ENCODE measurements around the gene PTPRU. TPM values are rescaled to one million over a fixed set of nuclear protein-coding genes. Genes with fewer than 3 reads are reported as not detected.

Gene PTPRU
- polyA plus RNA-seq, 2 of the 4 experiments (the other 2 are of a cell fraction) = 5.7 to 6.1 TPM

DNA sequence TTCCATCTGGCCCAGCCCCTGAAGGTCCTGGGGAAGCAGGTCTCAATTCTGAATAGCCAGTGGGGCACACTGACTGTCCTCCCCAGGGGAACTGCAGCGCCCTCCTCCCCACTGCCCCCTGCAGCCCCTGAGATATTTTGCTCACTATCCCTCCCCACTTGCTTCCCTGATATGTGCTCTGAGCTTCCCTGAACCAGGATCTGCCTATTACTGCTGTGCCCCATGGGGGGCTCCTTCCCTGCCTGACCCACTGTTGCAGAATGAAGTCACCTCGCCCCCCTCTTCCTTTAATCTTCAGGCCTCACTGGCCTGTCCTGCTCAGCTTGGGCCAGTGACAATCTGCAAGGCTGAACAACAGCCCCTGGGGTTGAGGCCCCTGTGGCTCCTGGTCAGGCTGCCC lies 89.8 kb downstream of the PTPRU start:
- Histone ChIP-seq H3K4me1 (no peaks in the 10 kb centered on the region), H3K9me3 (no peaks in the 10 kb centered on the region), H3K4me3 (no peak overlapping the region), H3K4me2 (no peak overlapping the region), H3K27ac (no peak overlapping the region)
- POLR2A ChIA-PET = no interaction called here
- TF ChIP-seq CBX8 (IDR thresholded peaks at IDR 0.05) (no peak), ZFP36 (IDR thresholded peaks at IDR 0.05; ENCODE audit: borderline replicate concordance, partially characterized antibody) (no peak), PHF8 (IDR thresholded peaks at IDR 0.05; ENCODE audit: borderline replicate concordance, low read depth) (no peak), TP53 (CRISPR knock-in tag; IDR thresholded peaks at IDR 0.05) (no peak), SMC3 (IDR thresholded peaks at IDR 0.05) (no peak), MAZ (IDR thresholded peaks at IDR 0.05; ENCODE audit: borderline replicate concordance, low read depth, low read length) (no peak), JUN (IDR thresholded peaks at IDR 0.05) (no peak)
- ATAC-seq (no peak), FAIRE-seq (no peak), DNase-seq (ENCODE audit: low read depth in 1 of 2, low spot score in 1 of 2) (no peak)
- CTCF ChIA-PET = no interaction called here
- WGBS (ENCODE audit: missing lambda C conversion rate) = no CpG with 5 or more reads among the region's 2 CpGs

DNA sequence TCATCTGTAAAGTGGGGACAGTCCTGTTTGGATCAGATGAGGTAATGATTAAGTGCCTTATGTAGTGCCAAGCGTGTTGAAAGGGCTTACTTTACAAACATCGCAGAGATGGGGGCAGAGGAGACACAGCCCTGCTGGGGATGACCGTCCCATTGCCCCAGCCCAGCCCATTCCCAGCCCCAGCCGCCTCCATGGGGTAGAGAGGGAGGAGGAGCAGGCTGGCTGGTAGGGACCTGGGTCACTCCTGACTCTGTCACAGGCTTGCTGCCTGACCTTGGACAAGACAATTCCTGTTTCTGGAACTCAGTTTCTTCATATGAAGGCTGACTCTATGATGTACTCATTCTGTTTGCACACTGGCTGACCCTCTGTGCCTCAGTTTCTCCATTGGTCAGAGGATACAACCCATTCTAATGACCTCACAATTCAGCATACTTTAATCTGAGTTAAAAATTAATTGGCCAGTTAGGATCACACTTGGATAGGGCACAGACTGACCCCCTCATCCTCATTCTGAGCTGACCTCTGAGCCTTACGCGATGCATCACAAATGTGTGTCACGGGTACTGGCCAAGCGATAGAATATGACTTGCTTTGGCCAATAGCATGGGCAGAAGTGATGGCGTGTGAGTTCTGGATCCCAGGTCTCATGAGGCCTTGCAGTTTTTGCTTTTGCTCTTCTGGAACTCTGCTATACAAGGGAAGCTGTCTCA lies 91.1 kb downstream of the PTPRU start:
- no peak for ATAC-seq
- CTCF ChIA-PET = interaction anchor here (0.7 kb wide), 1 partner anchor 270 kb away, joined by 5 read pairs; no protein-coding TSS in a partner anchor
- H3K9me3 ChIP-seq = no peaks in the 10 kb centered on the region
- H3K4me1 ChIP-seq = no peaks in the 10 kb centered on the region
- FAIRE-seq = no peak
- no peak overlapping the region for H3K4me3 ChIP-seq
- no peak for DNase-seq (ENCODE audit: low read depth in 1 of 2, low spot score in 1 of 2)
- H3K4me2 ChIP-seq = no peak overlapping the region
- POLR2A ChIA-PET = no interaction called here
- 92% methylated on average over 8 of the region's 9 CpGs for WGBS (ENCODE audit: missing lambda C conversion rate)
- H3K27ac ChIP-seq = no peak overlapping the region
- no peak for TF ChIP-seq ZNF302 (CRISPR knock-in tag; IDR thresholded peaks at IDR 0.05)
- no peak for TF ChIP-seq MAX (IDR thresholded peaks at IDR 0.05)
- TF ChIP-seq REST (IDR thresholded peaks at IDR 0.05) = no peak
- no peak for TF ChIP-seq JUNB (IDR thresholded peaks at IDR 0.05)
- no peak for TF ChIP-seq BCL3 (IDR thresholded peaks at IDR 0.05)
- no peak for TF ChIP-seq POLR2AphosphoS2 (conservative IDR thresholded peaks at IDR 0.05; ENCODE audit: low read length)
- no peak for TF ChIP-seq SMC3 (IDR thresholded peaks at IDR 0.05)

GRCh38 chr1:29329022-29329775 lies 92.9 kb downstream of the PTPRU start:
- POLR2A ChIA-PET = no interaction called here
- 73% methylated on average over 9 of the region's 9 CpGs for WGBS (ENCODE audit: missing lambda C conversion rate)
- Histone ChIP-seq H3K9me3 (no peaks in the 10 kb centered on the region), H3K27ac (no peak overlapping the region), H3K4me2 (no peak overlapping the region), H3K4me1 (no peaks in the 10 kb centered on the region), H3K4me3 (no peak overlapping the region)
- TF ChIP-seq ZSCAN20 (CRISPR knock-in tag; IDR thresholded peaks at IDR 0.05) (no peak), SMC3 (IDR thresholded peaks at IDR 0.05) (no peak), JUN (IDR thresholded peaks at IDR 0.05) (no peak), BHLHE40 (IDR thresholded peaks at IDR 0.05; ENCODE audit: low read depth, low read length) (no peak), JUNB (IDR thresholded peaks at IDR 0.05) (no peak), MAX (IDR thresholded peaks at IDR 0.05) (no peak), ELK1 (IDR thresholded peaks at IDR 0.05; ENCODE audit: low read depth, low read length) (no peak), ESRRA (IDR thresholded peaks at IDR 0.05; ENCODE audit: borderline replicate concordance, low read length) (no peak)
- ATAC-seq = no peak
- DNase-seq (ENCODE audit: low read depth in 1 of 2, low spot score in 1 of 2) = no peak
- FAIRE-seq = no peak
- CTCF ChIA-PET = no interaction called here
